COLO668 (cell line): ENCODE data around the gene RGR.
A peak's percentile ranks its signal among the peaks of the same experiment; 100 is the strongest.

Source experiments
- DNase-seq: peaks from one replicate; lab custom pipeline; 2025; ENCODE audit not compliant: unreplicated experiment; lab: John Stamatoyannopoulos, UW

RGR gene

GRCh38 chr10:84244651-84245270 lies at the start of gene RGR:
Gene RGR, plus strand, starts transcription at chr10:84245053. Its CDS starts 38 bp downstream, at chr10:84245091.
- no peak for DNase-seq

- peak; percentile 69 for DNase-seq
Measured at GRCh38 chr10:84196083-84196482, 48.8 kb upstream of the RGR start.

- no peak for DNase-seq
Measured at GRCh38 chr10:84196941-84197340, 47.9 kb upstream of the RGR start.

- no peak for DNase-seq
Measured at GRCh38 chr10:84197643-84198042, 47.2 kb upstream of the RGR start.

- DNase-seq, result peak; percentile 2
Measured at GRCh38 chr10:84198206-84198915, 46.5 kb upstream of the RGR start.

GRCh38 chr10:84200537-84201243 lies 44.2 kb upstream of the RGR start:
- no peak for DNase-seq

- no peak for DNase-seq
Measured at GRCh38 chr10:84201244-84201606, 43.6 kb upstream of the RGR start.

GRCh38 chr10:84201682-84202081 lies 43.2 kb upstream of the RGR start:
- no peak for DNase-seq

- no peak for DNase-seq
Measured at GRCh38 chr10:84202349-84202748, 42.5 kb upstream of the RGR start.

- peak; percentile 1 for DNase-seq
Measured at GRCh38 chr10:84204122-84204521, 40.7 kb upstream of the RGR start.

- DNase-seq, result no peak
Measured at GRCh38 chr10:84204610-84205009, 40.2 kb upstream of the RGR start.

- DNase-seq, result peak; percentile 42
Measured at GRCh38 chr10:84205049-84205852, 39.6 kb upstream of the RGR start.

- no peak for DNase-seq
Measured at GRCh38 chr10:84205853-84206525, 38.9 kb upstream of the RGR start.

- DNase-seq, result no peak
Measured at GRCh38 chr10:84208023-84208422, 36.8 kb upstream of the RGR start.

- DNase-seq, result no peak
Measured at GRCh38 chr10:84211566-84211965, 33.3 kb upstream of the RGR start.

- DNase-seq, result no peak
Measured at GRCh38 chr10:84212014-84212413, 32.8 kb upstream of the RGR start.

- no peak for DNase-seq
Measured at GRCh38 chr10:84213076-84213475, 31.8 kb upstream of the RGR start.

- peak; percentile 0 for DNase-seq
Measured at GRCh38 chr10:84214046-84214572, 30.7 kb upstream of the RGR start.

GRCh38 chr10:84214612-84215235 lies 30.1 kb upstream of the RGR start:
- peak; percentile 8 for DNase-seq

GRCh38 chr10:84216834-84217233 lies 28.0 kb upstream of the RGR start:
- DNase-seq, result no peak
